HG02678 (cell line): ENCODE measurements around the gene SV2C.
"Not testable (repeated sequence)": the region's sequence is repeated elsewhere in the genome, so short reads cannot be mapped to it uniquely, and the experiment has no call there.

Source experiments
- ATAC-seq: cut with Tn5 transposase; IDR thresholded peaks from one replicate; pipeline ENCODE4 v1.9.1; 2021; ENCODE audit warnings: mild to moderate bottlenecking, moderate library complexity; ENCODE audit not compliant: unreplicated experiment

Gene SV2C

GRCh38 chr5:76292620-76293322 is 209.6 kb downstream of the SV2C start:
- ATAC-seq: peak; percentile 80

DNA sequence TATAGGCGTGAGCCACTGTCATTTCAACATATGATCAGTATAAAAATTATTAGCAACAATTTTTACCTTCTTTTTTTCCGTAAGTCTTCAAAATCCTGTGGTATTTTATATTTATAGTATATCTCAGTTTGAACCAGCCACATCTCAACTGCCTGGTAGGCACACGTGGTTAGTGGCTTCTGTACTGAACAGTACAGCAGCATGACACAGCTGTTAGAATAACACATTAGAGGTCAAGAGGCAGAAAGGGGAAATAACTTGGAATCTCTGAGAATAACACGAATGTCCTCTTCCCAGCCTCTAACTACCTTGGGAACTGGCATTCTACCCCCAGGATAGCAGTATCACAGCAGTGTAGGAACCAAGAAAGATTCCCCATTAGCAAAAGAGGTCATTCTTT is 211.4 kb downstream of the SV2C start:
- ATAC-seq: peak; percentile 54

- ATAC-seq: no peak
Observed at GRCh38 chr5:76298852-76299251, 215.7 kb downstream of the SV2C start.

- no peak for ATAC-seq
Observed at GRCh38 chr5:76299592-76299991, 216.4 kb downstream of the SV2C start.

- not testable (repeated sequence) for ATAC-seq
Observed at GRCh38 chr5:76301932-76302331, 218.7 kb downstream of the SV2C start.

DNA sequence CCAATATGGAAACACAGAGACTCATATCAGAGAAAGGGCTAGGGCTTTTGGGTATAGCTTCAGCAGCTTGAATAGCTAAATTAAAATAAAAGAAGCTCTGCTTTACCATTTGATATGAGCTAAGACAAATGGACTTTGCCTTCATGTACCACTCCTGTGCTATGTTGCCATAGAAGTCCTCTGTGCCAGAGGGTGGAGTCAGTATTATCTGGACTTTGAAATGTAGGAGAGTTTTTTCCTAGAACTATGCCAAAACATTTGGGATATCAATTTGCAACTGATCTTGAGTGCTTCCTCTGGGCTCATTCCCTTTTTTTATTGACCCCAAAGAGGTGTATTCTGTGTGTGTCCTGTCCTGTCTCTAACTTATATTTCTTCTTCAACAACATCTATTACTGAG is 219.5 kb downstream of the SV2C start:
- not testable (repeated sequence) for ATAC-seq

DNA sequence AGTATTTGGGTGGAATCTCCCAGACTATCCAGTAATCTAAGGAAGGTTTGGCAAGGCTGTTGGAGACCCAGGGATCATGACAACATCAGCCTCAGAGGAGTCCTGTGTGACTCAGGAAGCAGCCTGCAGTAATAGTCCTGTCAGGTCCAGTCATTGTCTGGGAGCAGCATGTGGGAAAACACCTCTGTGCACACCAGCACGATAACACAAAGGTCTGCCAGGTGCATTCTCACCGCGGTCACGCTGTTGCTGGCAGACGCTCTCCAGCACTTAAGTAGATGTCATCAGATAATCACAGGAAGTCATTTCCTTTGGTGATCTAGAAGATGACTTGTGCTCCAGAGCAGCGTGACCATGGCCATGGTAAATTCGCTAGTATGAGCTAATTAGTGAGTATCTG is 220.7 kb downstream of the SV2C start:
- peak; percentile 75 for ATAC-seq

DNA sequence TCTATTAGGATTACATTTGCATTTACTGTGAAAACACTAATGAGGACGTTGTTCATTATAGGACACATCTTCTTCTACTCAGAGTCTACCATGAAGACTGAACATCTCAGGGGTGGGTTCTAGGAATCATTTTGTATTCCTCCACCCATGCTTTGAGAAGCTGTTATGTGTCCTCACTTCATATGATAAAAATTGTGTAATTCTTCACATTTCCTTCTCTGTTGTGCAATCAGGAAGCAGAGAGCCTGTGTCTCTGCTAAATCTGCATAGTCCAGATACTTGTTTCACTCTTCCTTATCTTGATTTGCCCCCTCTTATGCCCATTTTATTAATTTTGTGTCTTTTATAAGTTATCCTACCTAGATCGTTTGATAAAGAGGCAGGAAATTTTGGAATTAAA is 222.1 kb downstream of the SV2C start:
- no peak for ATAC-seq

DNA sequence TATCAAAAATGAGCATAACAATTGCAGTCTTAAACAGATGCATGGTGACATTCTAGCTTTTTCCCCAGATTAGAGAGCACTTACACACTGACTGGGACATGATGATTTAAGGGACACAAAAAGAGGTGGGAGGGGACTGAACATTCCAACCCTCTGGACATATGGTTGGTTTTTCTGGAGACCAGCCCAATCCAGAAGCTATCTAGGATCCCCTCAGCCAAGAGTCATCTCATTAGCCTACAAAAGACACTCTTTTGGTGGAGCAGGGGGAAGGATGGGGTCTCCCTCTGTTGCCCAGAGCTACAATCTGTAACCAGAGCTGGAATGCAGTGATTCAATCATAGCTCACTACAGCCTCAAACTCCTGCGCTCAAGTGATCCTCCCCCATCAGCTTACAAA is 222.6 kb downstream of the SV2C start:
- no peak for ATAC-seq

DNA sequence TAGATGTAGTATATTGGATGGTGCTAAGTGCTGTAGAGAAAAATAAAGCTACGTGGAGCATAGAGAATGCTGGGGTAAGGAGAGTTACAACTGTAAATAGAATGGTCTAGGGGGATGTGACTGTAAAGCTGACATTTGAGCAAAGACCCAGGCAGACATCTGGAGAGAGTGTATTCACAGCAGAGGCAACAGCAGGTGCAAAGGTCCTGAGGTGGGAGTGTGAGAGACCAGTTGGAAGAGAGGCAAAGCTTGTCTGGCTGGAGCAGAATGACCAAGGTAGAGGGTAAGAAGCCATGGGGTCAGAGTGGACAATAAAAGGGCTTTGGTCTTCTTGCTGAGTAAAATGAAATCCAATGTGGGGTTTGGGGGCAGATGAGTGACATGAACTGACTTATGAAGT is 227.0 kb downstream of the SV2C start:
- no peak for ATAC-seq

GRCh38 chr5:76312783-76313182 is 229.6 kb downstream of the SV2C start:
- no peak for ATAC-seq

DNA sequence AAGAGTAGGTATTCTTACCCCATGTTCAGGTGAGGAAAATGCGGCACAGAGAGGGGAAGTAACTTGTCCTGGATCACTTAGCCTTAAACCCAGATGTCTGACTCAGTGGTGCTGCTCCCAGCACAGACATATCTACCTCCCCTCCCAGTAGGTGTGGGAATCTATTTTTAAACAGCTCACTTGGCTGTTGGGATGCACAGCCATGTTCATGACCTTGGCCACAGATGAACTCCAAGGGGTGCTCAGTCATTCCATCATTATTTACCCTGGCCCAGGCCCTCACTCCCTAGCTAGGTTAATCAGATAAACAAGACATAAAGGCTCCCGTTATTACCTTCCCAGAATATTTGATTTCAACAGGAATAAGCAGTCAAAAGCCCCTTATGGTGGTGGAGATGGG is 231.5 kb downstream of the SV2C start:
- ATAC-seq: no peak

GRCh38 chr5:76319673-76320072 is 236.5 kb downstream of the SV2C start:
- no peak for ATAC-seq

DNA sequence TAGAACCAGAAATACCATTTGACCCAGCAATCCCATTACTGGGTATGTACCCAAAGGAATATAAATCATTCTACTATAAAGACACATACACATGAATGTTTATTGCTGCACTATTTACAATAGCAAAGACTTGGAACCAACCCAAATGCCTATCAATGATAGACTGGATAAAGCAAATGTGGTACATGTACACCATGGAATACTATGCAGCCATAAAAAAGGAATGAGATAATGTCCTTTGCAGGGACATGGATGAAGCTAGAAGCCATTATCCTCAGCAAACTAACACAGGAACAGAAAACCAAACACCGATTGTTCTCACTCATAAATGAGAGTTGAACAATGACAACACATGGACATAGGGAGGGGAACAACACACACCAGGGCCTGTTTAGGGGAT is 240.3 kb downstream of the SV2C start:
- not testable (repeated sequence) for ATAC-seq

GRCh38 chr5:76325326-76325725 is 242.1 kb downstream of the SV2C start:
- no peak for ATAC-seq

DNA sequence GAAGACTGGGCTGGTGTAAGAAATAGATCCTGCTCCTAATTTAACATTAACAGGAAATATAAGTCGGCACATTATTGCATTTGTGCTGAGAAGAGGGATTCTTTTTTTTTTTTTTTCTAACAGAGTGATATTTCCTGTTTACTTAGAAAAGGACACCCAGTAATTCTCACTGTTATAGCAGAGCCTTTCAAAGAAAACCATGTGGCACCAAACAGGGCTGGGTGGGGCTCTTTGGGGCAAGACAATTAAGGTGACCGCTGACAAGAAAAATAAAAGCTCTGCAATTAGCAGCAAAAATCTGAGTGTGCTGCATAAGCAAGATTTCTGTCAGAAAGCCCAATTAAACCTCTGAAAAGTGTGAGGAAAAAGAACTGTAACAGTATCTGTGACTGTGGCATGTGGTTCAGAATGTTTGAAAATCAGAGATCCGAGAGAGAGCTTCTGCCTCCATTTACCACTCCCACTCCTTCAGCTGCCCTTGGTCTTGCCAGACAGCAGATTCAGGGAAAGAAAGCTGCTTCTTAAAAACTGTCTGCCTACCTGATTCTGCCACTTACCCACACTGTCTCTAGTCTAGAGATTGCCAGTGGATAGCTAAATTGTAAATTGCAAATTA is 242.8 kb downstream of the SV2C start:
- ATAC-seq: no peak

GRCh38 chr5:76326577-76327302 is 243.6 kb downstream of the SV2C start:
- ATAC-seq: no peak

DNA sequence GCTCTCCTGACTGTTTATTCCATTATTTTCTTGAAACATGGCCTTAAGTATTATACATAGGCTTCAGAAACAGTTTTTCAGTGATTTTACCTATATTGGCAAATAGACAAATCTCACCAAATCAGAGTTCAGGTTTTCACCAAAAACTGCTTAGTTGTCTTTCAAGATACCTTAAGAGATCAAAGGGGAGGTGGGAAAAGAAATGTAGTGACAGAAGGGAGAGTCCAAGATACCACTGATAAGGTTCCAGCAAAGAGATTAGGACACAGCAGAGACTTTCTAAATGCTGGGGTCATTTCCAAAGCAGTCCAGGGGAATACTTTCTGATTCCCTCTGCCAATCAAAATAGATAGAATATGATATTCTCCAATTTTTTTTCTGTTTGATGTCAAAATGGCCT is 246.2 kb downstream of the SV2C start:
- no peak for ATAC-seq

DNA sequence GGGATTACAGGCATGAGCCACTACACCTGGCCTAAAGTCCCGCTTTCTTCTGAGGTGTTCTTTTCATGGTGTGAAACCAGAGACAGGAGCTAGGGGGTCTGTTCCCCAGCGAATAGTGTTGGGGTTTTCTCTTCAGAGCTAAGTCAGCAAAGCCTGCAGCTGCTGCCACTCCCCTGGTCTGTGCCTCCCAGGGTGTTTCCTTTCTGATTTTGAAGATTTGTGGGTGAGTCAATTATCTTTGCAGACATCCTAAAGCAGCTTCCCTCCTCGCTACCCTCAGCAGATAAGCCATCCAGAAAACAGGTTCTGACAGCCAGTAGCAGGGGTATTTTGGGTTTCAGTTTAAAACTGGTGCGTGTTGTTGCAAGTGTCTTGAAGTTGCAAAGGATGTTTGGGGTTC is 247.9 kb downstream of the SV2C start:
- no peak for ATAC-seq

- no peak for ATAC-seq
Observed at GRCh38 chr5:76332102-76332501, 248.9 kb downstream of the SV2C start.

DNA sequence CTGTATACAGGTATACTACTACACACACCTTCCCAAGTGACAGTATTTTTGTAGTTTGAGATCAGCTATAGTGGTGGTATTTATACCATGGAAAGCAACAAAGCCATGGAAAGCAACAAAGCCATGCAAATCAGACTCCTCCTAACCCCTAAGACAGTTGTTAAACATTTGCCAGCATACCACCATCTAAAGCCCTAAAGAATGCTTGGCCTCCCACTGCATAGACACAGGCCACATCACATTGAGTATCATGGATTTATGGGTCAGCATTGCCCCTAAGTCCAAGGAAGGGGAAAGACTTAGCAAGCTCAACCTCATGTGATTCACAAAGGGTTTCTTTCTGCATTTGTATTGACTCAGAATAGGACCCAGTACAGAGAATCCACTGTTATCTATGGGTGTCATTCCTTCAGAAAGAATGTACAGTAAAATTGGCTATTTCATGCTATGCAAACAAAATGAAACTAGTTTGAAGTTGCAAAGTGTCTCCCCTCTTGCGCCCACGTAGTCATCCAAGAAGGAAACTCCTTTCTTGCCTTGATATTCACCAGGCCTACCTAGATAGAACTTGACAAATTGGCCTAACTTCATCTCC is 249.5 kb downstream of the SV2C start:
- ATAC-seq: no peak

DNA sequence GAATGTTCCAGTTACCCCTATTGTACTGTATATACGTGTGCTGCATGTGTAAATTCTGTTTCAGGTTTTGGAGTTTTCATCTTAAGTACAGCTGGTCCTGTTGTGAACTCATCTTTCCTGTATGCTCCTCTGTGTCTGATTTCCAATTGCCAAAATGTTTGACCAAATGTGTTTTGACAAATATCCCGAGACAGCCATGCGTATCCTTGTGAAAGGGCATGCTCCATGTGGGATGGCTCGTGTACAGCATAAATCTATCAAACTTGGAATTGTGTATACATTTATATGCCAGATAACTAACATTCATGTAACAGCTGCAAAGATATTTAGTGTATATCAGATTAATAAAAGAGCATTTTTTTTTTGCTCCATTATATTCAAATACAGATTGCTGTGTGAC is 250.4 kb downstream of the SV2C start:
- no peak for ATAC-seq
